Fibroblast of lung (primary cell): ENCODE data around the gene APBB1IP. TPM values are rescaled to one million over a fixed set of nuclear protein-coding genes. Genes with fewer than 3 reads are reported as not detected.

Source experiments
- DNase-seq, 2 donors: peaks; one replicate each; pipeline versions ENCODE4 v3.0.0 to v3.0.0-alpha.2; 2010; ENCODE audit warnings: low read depth in 2 of 2
- H2AFZ ChIP-seq: 2 replicates; pipeline ENCODE4 v1.5.1; 2012; ENCODE audit warnings: low read length, control low read depth, inconsistent platforms
- H3K27ac ChIP-seq: 2 replicates; pipeline ENCODE4 v1.5.1; 2011; ENCODE audit warnings: low read length, control low read depth; ENCODE audit not compliant: insufficient read depth
- H3K27me3 ChIP-seq: 2 replicates; pipeline ENCODE4 v1.5.1; 2011; ENCODE audit warnings: mild to moderate bottlenecking, low read length; ENCODE audit not compliant: control insufficient read depth, insufficient read depth
- H3K36me3 ChIP-seq: 2 replicates; pipeline ENCODE4 v1.5.1; 2011; ENCODE audit warnings: low read length; ENCODE audit not compliant: control insufficient read depth, insufficient read depth
- H3K4me1 ChIP-seq: 2 replicates; pipeline ENCODE4 v1.5.1; 2011; ENCODE audit warnings: low read length; ENCODE audit not compliant: control insufficient read depth, insufficient read depth; ENCODE audit errors: extremely low read depth
- H3K4me2 ChIP-seq: 2 replicates; pipeline ENCODE4 v1.5.1; 2011; ENCODE audit warnings: low read length, control low read depth; ENCODE audit not compliant: insufficient read depth; ENCODE audit errors: extremely low read depth
- H3K4me3 ChIP-seq, 4 experiments: fragments of 200-600 bp in 1 of 4; sonication (generic) in 1 of 4; replicated peaks in 1 of 4; 2 replicates each; pipeline ENCODE4 v1.5.1; 2011 to 2016; ENCODE audit warnings: low read length in 4 of 4, low read depth in 3 of 4, mild to moderate bottlenecking in 3 of 4, control low read depth in 2 of 4, inconsistent platforms in 1 of 4, mixed read lengths in 1 of 4; ENCODE audit not compliant: insufficient read depth in 1 of 4; ENCODE audit errors: control extremely low read depth in 1 of 4
- H3K79me2 ChIP-seq: 2 replicates; pipeline ENCODE4 v1.5.1; 2012; ENCODE audit warnings: mild to moderate bottlenecking, low read length, inconsistent platforms; ENCODE audit not compliant: control insufficient read depth, insufficient read depth
- H3K9ac ChIP-seq: 2 replicates; pipeline ENCODE4 v1.5.1; 2011; ENCODE audit warnings: mild to moderate bottlenecking, low read length, control low read depth; ENCODE audit not compliant: insufficient read depth
- H3K9me3 ChIP-seq: 2 replicates; pipeline ENCODE4 v1.5.1; 2012; ENCODE audit warnings: low read depth, low read length; ENCODE audit not compliant: control insufficient read depth, insufficient read depth
- H4K20me1 ChIP-seq: 2 replicates; pipeline ENCODE4 v1.5.1; 2011; ENCODE audit warnings: low read length; ENCODE audit not compliant: control insufficient read depth, insufficient read depth; ENCODE audit errors: extremely low read depth
- EZH2 ChIP-seq: IDR thresholded peaks from 2 replicates; pipeline ENCODE4 v1.5.1; 2012; ENCODE audit warnings: low read length, control low read depth, mild to moderate bottlenecking; ENCODE audit errors: missing control alignments
- polyA plus RNA-seq, 2 donors: library from polyadenylated mRNA; depleted of rRNA in 1 of 2; stranded (reverse) in 1 of 2; unstranded in 1 of 2; fragments of >200 nt; gene quantifications; 2 replicates each; pipeline ENCODE4 v1.2.1, GENCODE V29; 2011 to 2012; ENCODE audit warnings: missing spikeins in 1 of 2
- total RNA-seq: library from RNA; depleted of rRNA; stranded (reverse); fragments of >200 nt; gene quantifications from 2 replicates; pipeline ENCODE4 v1.2.1, GENCODE V29; 2014
- TF ChIP-seq, protein P1 (sequence below), 2 donors: IDR thresholded peaks in 1 of 2; conservative IDR thresholded peaks in 1 of 2; 1 replicate in 1 of 2; 2 replicates in 1 of 2; pipeline ENCODE4 v1.5.1; 2011 to 2012; ENCODE audit warnings: low read length in 2 of 2, control low read depth in 1 of 2, inconsistent platforms in 1 of 2, low read depth in 1 of 2, mild to moderate bottlenecking in 1 of 2

The APBB1IP gene
- total and polyA plus RNA-seq, 2 donors (not counting 1 experiment from before 2014, with no cell fraction given): 1.5 TPM

DNA sequence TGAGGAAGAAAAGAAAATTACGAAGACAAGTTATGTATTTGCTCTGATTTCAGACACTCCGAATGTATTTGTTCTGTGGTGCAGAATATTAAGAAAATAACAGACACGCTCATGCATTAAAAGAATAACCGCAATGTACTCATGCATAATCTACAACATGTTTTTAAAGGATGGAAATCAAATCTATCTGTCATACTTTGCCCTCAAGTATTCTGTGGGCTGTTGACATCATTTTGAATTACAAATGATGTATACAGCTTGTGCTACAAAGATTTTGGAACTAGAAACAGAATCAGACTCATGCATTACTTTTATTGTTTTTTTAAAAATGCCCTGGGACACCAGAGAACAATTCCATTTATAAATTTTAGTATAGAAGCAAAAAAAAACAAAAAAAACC lies 69.9 kb downstream of the APBB1IP start:
- H3K4me2 ChIP-seq: no peak overlapping the region
- no peaks in the 10 kb centered on the region for H3K27me3 ChIP-seq
- no peaks in the 10 kb centered on the region for H3K79me2 ChIP-seq
- no peak overlapping the region for H3K27ac ChIP-seq
- no peaks in the 10 kb centered on the region for H3K36me3 ChIP-seq
- TF ChIP-seq, protein P1, sequence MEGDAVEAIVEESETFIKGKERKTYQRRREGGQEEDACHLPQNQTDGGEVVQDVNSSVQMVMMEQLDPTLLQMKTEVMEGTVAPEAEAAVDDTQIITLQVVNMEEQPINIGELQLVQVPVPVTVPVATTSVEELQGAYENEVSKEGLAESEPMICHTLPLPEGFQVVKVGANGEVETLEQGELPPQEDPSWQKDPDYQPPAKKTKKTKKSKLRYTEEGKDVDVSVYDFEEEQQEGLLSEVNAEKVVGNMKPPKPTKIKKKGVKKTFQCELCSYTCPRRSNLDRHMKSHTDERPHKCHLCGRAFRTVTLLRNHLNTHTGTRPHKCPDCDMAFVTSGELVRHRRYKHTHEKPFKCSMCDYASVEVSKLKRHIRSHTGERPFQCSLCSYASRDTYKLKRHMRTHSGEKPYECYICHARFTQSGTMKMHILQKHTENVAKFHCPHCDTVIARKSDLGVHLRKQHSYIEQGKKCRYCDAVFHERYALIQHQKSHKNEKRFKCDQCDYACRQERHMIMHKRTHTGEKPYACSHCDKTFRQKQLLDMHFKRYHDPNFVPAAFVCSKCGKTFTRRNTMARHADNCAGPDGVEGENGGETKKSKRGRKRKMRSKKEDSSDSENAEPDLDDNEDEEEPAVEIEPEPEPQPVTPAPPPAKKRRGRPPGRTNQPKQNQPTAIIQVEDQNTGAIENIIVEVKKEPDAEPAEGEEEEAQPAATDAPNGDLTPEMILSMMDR (conservative IDR thresholded peaks at IDR 0.05 in 1 of 2, IDR thresholded peaks at IDR 0.05 in 1 of 2; ENCODE audit: low read depth in 1 of 2, low read length in 2 of 2): no peak
- no peak for TF ChIP-seq EZH2
- no peak overlapping the region for H3K9ac ChIP-seq
- no peaks in the 10 kb centered on the region for H3K9me3 ChIP-seq
- no peaks in the 10 kb centered on the region for H4K20me1 ChIP-seq
- no peak for DNase-seq
- H2AFZ ChIP-seq: no peak overlapping the region
- H3K4me3 ChIP-seq: no peak overlapping the region
- no peaks in the 10 kb centered on the region for H3K4me1 ChIP-seq

DNA sequence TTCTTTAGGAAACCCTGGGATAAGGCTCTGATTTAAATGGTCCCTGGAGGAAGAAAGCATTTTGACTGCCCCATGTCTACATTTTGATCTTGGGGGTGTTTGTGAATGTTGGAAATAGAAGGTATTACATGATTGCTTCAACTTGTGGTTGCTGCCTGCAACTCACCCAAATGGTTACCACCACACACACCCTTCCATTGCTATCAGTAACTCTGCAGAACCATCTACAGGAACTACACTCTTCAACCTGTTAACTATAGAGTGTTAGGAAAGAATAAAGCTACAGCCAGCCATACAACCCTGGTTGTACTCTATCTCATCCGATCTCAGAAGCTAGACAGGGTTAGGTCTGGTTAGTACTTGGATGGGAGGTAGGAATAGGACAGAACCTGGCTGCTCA lies 71.2 kb downstream of the APBB1IP start:
- Histone ChIP-seq H3K36me3 (no peaks in the 10 kb centered on the region), H3K9me3 (no peaks in the 10 kb centered on the region), H3K4me3 (no peak overlapping the region), H2AFZ (no peak overlapping the region), H3K27ac (no peak overlapping the region), H4K20me1 (no peaks in the 10 kb centered on the region), H3K9ac (no peak overlapping the region), H3K4me1 (no peaks in the 10 kb centered on the region), H3K4me2 (no peak overlapping the region), H3K79me2 (no peaks in the 10 kb centered on the region), H3K27me3 (no peaks in the 10 kb centered on the region)
- TF ChIP-seq, protein P1 (conservative IDR thresholded peaks at IDR 0.05 in 1 of 2, IDR thresholded peaks at IDR 0.05 in 1 of 2; ENCODE audit: low read depth in 1 of 2, low read length in 2 of 2): no peak
- TF ChIP-seq EZH2: no peak
- no peak for DNase-seq

DNA sequence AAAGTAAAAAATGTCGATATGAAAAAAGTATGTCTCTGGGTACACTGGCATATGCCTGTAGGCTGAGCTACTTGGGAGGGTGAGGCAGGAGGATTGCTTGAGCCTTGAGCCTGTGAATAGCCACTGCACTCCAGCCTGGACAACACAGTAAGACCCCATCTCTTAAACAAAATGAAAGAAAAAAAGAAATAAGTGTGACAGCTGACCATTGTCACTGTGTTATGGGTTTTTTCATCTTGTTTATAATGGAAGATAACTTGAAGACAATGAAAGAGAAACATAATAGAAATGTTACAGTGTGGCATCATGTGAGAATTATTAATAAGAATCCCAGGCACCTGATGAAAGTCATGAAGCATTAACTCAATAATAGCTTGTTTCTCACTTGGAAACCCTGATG lies 75.0 kb downstream of the APBB1IP start:
- Histone ChIP-seq H3K27me3 (no peaks in the 10 kb centered on the region), H3K9ac (no peak overlapping the region), H3K4me3 (no peak overlapping the region), H3K36me3 (no peaks in the 10 kb centered on the region), H3K9me3 (no peaks in the 10 kb centered on the region), H2AFZ (no peak overlapping the region), H3K4me1 (no peaks in the 10 kb centered on the region), H3K27ac (no peak overlapping the region), H3K79me2 (no peaks in the 10 kb centered on the region), H3K4me2 (no peak overlapping the region), H4K20me1 (no peaks in the 10 kb centered on the region)
- no peak for DNase-seq
- TF ChIP-seq EZH2: no peak
- TF ChIP-seq, protein P1 (conservative IDR thresholded peaks at IDR 0.05 in 1 of 2, IDR thresholded peaks at IDR 0.05 in 1 of 2; ENCODE audit: low read depth in 1 of 2, low read length in 2 of 2): no peak
